ENCODE measurements around the gene EEIG1.
"Not testable (repeated sequence)": the region's sequence is repeated elsewhere in the genome, so short reads cannot be mapped to it uniquely, and the experiment has no call there.

The EEIG1 gene

DNA sequence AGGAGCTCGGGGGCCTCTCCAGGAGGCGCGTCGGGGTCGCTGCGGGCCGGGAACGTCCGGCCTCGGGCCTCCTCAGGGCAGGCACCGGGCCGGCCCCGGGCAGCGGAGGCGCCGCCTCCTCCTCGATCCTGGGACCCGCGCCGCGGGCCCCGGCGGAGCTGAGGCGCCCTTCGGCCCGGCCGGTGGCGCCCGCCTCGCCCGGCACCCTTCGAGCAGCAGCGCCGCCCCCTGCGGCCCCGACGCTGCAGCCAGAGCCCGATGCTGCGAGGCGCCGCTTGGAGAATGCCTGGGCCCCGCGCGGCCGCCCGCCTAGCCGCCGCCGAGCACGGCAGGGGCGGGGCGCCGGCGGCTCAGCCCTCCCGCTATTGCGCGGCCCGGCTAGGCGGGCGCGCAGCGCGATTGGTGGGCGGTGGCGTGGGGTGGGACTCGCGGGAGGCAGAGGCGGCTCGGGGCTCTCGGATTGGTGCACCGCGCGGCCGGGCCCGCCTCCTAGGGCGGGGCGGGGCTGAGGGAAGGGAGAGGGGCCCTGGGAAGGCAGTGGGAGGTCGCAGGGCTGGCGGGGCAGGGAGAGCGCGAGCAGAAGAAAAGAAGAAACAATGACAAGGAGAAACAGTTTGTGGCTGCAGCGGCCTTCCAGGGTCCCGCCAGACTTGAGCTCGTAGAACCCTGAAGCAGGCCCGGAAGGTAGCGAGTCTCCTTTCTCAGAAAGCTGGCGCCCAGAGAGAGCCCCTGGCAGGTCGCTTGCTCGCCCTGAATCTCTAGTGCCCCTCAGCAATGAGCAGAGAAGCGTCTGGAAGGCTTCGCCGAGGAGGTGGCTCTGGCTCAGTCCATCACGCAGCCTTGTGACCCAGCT is at the start of gene EEIG1:
EEIG1 (minus strand) TSS at position 284 of the 853 bp plus-strand sequence. CDS start 852 bp downstream, outside the sequence.
- peak; percentile 93 for DNase-seq

DNA sequence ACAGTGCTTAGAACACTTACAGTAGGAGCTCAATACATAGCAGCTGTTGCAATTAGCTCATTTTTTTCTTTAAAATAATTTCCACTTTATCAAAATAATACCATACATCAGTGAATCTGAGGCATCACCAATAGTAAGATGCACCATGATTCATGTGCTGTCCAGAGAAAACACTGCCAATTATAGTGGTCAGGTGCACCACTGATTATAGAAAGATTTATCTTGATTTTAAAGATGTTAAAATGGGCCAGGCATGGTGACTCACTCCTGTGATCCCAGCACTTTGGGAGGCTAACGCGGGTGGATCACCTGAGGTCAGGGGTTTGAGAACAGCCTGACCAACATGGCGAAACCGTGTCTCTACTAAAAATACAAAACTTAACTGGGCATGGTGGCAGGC is 46.9 kb upstream of the EEIG1 start:
- DNase-seq: no peak

DNA sequence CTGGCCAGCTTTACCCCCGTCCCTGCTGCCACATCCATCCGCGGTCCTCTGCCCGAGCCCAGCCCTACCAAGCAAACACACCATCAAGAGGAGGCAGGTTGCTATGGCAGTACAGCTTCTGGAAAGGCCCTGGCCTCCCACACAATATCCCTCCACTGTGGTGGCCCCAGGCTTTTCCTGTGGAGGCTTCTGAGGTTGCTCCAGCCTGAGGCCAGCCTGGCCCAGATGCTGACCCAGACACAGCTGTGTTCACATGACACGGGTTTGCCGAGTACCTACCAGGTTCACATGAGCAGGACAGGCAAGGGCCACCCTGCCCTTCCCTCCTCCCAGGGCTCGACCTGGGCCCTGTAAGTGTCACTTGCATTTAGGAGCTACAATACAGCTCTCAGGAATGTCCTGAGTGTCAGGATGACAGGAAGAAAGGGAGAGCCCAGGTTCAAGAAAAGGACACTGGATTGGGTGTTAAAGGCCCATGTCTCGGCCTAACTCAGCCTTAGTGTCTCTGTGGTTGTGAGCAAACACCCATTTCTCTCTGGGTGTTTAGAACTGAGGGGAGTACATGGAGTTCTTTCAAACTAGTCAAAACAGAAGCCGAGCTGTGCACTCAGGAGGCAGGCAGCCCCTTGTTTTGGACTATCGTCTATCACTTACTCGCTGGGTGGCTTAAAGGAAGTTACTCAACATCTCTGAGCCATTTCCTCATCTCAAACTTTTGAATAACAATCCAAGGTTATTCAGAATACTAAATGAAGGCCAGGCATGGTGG is 46.2 kb upstream of the EEIG1 start:
- DNase-seq: no peak

DNA sequence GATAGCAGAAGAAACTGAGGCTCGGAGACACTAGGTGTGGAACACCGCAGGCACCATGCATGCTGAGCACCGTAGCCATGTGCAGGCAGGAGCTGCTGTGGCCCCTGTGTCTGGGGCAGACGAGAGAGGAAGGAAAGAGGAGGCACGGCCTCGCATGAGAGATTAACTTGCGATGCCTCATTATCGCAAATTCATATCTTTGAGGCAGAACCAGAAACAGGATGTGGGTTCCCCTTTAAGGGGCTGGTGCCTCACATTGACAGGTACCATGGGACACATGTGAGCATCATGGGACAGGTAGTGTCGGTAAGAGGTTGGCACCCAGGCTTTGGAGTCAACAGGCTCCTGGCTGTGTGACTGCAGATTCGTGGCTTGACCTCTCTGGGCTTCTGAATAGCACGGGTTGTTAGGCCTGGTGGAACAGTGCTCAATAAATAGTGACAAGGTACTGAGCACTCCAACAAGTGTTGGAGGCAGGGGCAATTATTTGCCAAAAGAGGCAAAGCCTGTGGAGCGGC is 45.5 kb upstream of the EEIG1 start:
- no peak for DNase-seq

DNA sequence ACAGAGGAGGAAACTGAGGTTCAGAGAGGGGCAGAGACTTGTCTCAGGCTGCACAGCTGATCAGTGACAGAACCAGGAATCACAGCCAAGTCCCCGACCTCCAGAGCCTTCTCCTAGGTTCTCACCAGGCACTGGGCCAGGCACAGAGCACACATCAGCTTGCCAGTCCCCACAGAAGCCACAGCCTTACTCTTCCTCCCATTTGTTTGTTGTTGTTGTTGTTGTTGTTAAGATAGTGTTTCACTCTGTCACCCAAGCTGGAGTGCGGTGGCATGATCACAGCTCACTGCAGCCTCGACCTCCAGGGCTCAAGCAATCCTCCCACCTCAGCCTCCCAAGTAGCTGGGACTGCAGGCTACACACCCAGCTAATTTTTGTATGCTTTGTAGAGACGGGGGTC is 44.9 kb upstream of the EEIG1 start:
- DNase-seq: no peak

DNA sequence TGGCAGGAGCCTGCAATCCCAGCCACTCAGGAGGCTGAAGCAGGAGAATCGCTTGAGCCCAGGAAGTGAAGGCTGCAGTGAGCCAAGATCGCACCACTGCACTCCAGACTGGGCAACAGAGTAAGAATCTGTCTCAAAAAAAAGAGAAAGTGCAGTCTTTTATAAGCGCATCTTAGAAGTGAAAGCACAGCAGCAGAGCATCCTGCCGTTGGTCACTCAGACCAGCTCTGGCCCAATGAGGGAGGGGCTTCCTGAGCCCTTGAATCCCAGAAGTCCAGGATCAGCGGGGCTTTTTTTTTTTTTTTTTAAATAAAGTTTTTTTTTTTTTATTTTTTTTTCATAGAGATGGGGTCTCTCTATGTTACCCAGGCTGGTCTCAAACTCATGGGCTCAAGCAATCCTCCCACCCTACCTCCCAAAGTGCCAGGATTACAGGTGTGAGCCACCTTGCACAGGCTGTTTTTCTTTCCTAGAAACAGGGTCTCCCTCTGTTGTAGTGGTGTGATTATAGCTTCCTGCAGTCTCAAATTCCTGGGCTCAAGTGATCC is 44.0 kb upstream of the EEIG1 start:
- no peak for DNase-seq

DNA sequence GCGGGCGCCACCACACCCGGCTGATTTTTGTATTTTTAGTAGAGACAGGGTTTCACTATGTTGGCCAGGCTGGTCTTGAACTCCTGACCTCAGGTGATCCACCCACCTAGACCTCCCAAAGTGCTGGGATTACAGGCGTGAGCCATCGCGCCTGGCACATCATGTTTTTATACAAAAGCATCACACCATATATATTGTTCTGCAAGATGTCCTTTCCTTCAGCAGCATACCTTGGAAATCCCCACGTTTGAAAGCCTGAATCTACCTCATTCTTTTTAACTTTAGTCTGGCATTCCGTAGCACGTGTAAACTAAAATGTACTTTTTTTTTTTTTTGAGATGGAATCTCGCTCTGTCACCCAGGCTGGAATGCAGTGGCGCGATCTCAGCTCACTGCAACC is 42.9 kb upstream of the EEIG1 start:
- not testable (repeated sequence) for DNase-seq

DNA sequence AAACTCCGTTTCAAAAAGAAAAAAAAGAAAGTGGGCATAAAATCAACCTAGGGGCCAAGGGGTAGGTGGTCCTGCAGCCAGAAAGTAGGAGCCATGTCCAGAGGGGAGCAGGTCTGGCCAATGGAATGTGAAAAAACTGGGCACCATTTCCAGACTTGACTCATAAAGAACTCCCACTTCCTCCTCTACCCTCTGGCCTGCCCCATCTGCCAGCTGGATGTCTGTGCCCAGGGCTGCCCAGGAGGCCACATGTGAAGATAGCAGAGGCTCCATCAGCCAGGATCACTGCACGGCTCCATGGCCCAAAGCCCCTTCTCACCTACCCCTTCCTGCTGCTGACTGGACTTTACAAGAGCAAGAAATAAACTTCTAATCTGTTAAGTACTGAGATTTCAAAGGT is 42.1 kb upstream of the EEIG1 start:
- no peak for DNase-seq

DNA sequence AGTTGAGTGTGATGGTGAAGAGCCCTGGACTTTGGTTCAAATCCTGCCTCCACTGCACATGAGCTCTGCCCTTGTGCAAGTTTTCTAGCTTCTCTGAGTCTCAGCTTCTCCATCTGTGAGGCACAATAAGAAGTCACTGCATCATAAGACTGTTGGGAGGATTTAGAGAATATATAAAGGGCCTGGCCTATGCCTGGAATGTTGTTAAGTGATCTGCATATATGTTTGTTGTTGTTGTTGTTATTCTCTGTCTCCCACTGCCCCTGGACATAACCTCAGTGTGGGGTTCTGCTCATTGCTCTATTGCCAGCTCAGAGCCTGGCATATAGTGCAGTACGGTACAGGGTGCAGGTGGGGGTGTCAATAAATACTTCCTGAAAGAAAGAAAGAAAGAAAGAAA is 40.3 kb upstream of the EEIG1 start:
- DNase-seq: no peak

DNA sequence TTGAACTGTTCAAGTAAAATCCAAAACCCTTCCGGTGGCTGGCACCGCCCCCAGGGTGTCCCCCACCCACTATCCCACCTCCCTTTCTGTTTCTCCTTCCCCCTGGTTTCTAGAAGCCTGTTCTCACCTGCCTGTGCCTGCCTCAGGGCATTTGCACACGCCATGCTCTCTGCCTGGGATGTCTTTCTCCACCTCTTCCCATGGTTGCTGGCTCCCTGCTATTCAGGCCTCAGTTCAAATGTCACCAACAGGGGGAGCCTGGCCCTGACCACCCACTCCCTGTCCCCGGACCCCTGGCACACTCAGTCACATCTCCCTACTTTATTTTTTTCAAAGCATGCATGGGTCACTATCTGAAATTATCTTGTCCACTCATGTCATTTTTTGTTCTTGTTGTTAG is 39.9 kb upstream of the EEIG1 start:
- no peak for DNase-seq

DNA sequence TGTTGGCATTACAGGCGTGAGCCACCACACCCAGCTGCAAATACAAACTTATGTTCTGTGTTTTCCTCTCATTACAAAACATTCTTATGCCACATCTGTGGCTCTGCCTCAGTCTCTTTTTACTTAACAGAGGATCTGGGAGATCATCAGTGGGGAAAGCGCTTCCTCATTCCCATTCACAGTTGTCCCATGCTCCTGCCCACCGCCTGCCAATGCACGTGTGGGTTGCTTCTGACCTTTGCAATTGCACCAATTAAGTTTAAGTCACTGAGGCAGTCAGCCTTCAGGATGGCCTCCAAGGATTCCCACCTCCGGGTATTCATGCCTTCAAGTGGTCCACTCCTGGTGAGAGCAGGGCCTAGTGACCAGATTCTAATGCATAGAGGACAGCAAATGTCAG is 34.9 kb upstream of the EEIG1 start:
- DNase-seq: no peak

DNA sequence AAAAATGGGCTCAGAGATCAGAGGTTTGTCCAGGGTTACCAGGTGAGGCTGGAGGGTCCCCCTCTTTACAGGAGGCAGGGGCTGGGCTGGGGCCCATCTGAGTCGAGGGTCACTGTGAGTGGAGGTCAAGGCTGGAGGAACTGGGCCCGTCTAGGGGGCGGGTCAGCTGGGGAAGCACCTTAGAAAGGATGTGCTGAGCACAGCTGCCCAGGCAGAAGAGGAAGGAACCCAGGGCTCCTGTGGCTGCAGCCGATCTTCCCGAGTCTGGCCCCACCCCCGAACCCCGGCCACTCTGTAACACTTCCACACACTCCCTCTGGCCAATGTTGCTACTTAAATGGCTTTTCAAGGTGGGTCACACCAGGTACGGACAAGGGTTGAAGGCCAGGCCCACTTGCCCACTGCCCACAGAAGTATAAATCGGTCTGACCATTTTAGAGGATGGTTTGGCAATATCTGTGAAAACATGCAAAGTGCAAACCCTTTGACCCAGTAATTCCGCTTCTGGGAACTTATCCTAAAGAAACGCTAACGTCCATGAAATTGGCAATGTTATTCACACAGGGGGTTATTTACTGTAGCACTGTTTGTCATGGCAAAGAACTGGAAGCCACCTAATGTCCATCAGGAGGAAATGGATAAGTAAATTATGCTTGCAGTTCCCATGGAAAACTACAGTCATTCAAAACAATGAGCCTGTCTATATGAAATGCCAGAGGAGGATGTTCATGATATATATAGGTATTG is 30.5 kb upstream of the EEIG1 start:
- DNase-seq: no peak

DNA sequence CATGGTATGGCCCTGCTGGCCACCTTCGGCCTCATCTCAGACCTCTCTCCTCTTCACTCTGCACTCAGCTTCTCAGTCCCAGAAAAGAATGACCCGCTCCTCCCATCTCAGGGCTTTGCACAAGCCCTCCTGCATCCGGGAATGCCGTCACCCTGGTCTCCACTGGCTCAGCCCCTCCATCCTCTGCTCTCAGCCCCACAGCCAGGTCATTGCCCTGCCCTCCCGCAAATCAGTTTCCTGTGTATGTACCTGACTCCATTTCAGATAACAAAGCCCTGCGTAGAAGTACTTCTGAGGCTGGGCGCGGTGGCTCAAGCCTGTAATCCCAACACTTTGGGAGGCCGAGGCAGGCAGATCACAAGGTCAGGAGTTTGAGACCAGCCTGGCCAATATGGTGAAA is 28.9 kb upstream of the EEIG1 start:
- no peak for DNase-seq

DNA sequence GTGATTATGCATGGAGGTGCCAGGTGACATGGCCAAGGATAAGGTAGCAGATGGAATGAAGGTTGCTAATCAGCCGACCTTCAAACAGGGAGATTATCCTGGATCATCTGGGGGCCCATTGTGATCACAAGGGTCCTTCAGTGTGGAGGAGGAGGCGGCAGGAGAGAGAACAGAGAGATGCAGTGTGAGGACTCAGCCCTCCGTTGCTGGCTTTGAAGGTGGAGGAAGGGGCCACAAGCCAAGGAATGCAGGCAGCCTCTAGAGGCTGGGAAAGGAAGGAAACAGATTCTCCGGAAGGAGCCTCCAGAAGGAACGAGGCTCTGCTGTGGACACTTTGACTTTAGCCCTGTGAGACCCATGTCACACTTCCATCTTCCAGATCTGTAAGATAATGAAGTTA is 27.4 kb upstream of the EEIG1 start:
- DNase-seq: no peak

DNA sequence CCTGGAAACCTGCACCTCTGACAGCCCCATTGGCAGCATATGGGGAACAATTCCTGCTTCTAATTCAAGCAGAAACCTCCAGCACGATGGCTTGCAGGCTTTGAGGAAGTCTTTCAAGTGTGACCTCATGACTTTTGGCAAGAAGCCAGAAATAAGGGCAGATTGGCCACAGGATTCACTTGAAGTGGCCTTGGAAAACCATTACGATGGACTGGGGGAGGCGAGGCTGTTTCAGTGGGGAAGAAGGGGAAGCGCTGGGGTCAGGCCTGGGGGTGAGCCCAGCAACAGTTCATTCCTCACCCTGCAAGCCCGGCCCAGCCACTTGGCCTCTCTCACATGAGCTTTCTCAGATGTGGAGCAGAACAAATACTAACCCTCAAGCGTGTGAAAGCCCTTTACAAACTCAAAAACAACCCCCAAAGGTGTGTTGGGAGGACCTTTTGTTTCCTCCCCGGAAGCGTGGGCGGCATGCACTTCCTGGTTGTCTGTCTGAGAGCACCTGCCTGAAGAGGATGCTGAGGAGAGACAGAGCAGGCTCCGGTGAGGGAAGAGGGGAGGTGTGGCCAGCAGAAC is 26.9 kb upstream of the EEIG1 start:
- DNase-seq: no peak

DNA sequence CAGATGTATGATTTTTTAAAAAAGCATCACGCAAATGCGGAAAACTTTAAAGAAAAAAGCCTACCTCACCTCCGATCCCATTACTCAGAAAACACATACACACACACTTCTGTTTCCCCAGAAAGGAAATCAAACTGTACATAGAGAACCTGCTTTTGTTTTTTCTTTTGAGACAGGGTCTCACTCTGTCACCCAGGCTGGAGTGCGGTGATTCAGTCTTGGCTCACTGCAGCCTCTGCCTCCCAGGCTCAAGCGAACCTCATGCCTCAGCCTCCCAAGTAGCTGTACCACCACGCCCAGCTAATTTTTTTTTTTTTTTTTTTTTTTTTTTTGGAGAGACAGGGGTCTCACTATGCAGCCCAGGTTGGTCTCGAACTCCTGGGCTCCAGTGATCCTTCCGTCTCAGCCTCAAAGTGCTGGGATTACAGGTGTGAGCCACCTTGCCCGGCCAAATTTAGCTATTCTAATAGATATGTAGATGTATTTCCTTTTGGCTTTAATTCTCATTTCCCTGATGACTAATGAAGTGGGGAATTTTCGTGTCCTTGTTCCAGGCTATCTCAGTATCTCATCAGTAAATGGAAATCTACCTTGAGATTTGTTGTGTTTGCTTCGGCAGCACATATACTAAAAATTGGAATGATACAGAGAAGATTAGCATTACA is 25.7 kb upstream of the EEIG1 start:
- no peak for DNase-seq

DNA sequence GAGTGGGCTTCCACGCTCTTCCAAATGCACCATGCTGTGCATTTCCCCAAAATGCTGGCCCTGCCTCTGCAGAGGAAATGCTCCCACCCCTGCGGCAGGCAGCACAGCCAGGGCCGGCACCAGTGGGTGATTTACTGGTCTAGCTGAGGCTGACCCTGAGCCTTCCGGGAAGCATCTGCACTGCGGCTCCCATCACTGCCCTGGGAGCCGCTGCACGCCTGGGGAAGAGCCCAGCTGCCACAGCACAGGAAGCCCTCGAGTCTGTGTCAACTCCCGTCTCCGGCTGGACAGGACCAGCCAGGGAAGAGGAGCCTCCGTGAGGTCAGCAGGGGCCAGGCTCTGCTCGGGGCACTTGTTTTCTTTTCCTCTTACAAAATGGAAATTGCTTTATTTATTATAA is 25.1 kb upstream of the EEIG1 start:
- DNase-seq: peak; percentile 18

DNA sequence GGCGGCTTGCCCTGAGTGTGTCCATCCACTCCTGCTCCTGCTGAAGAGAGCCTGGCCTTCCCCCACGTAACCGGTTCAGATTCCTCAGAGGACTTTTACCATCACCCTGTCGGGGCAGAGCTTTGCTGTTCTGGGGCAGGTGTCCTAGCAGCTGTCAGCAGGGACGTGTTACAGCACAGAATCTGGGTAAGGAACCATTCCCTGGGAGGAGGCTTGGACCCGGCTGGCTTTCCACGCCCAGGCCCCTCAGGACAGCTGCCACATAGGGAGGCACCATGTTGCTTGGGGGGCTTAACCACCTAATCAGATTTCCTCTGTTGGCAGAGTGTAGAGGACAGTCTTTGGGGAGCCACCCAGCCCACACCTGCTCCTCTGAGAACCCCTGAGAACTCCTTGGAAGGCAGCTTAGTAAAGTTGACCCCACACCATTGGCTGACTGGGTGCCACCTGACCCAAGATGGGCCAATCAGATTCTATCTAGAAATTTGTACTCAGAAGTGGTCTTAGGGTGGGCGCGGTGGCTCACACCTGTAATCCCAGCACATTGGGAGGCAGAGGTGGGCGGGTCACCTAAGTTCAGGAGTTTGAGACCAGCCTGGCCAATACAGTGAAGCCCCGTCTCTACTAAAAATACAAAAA is 23.3 kb upstream of the EEIG1 start:
- DNase-seq: no peak

DNA sequence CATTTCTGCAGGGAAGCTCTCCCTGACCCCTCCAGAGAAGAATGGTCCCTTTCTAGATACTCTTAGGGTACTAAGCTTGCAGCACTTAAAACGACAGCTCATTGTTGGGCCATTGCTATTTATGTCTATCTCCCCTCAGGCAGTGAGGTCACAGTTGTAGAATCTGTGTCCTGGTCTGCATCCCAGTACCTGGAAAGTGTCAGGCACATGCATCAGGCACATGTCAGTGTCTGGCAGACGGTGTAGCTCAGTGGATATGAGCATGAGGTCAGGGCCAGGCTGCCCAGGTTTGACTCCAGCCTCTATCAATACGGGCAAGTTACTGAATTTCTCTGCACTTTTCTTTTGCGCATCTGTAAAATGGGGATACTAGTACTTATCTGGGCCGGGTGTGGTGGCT is 22.2 kb upstream of the EEIG1 start:
- no peak for DNase-seq

DNA sequence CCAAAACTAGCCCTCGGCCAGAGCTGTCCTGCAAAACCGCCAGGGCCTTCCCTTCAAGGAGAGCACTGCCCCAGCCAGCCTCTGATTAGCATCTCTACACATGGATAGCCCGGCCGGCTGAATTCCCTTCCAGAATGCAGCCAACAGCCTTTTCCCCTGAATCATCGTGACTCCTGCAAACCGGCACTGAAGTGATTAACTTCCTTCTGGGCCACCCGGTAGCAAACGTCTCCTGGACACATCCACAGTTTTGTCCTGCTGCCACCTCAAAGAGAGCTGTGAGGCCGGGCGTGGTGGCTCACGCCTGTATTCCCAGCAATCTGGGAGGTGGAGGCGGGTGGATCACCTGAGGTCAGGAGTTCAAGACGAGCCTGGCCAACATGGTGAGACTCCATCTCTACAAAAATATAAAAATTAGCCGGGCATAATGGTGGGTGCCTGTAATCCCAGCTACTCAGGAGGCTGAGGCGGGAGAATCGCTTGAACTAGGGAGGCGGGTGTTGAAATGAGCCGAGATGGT is 21.1 kb upstream of the EEIG1 start:
- no peak for DNase-seq

DNA sequence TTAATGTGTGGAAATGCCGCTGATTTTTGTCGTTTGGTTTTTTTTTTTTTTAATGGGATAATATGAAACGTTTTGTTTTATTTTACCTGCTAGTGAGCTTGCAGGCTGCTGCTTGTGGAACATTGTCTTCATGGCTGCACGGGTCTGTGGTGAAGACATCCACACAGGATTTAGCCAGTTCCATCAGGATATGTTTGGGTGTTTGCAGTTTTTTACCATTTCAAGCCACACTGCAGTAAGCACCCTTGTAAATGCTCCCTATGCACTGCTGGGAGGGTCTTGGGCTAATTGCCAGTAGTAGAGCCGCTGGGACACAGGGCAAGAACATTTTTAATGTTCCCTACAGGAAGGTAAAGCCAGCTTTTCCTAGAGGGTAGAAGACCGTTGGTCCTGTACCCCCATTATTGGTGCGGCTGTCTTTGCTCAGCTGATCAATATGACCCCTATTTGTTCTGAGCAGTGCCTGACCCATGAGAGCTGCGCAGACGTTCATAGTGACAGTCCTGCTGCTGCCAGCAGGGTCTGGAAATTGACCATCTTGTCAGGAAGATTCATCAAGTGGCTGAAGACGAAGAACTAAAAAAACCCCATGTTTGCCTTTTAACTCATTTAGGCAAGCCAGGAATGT is 20.5 kb upstream of the EEIG1 start:
- no peak for DNase-seq

All from NCI-H1092 (cell line).